ENCODE results near the gene ZEB1. TPM values are rescaled to one million over a fixed set of nuclear protein-coding genes. Genes with fewer than 3 reads are reported as not detected.

Gene ZEB1
- total and polyA plus RNA-seq, 2 of the 8 experiments (the other 6 are each of a cell fraction or from before 2014, with no cell fraction given) = 0.08 to 0.15 TPM

DNA sequence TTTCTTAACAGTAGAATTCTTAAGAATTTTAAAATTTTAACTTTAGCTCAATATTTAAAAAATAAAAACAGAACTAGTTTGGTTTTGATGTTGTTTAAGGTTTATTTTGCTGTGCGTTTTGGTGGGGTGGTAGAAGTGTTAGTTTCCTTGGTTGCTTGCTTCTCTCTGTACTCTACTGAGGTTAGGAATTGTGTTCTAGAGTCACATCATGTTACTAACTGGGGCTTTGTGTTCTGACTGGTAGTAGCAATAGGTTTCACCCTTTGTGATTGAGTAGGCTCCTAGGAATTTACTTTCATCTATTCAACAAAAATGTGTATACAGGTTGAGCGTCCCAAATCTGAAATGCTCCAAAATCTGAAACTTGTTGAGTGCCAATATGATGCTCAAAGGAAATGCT is 99.5 kb downstream of the ZEB1 start (continued):
- TF ChIP-seq, protein P1, sequence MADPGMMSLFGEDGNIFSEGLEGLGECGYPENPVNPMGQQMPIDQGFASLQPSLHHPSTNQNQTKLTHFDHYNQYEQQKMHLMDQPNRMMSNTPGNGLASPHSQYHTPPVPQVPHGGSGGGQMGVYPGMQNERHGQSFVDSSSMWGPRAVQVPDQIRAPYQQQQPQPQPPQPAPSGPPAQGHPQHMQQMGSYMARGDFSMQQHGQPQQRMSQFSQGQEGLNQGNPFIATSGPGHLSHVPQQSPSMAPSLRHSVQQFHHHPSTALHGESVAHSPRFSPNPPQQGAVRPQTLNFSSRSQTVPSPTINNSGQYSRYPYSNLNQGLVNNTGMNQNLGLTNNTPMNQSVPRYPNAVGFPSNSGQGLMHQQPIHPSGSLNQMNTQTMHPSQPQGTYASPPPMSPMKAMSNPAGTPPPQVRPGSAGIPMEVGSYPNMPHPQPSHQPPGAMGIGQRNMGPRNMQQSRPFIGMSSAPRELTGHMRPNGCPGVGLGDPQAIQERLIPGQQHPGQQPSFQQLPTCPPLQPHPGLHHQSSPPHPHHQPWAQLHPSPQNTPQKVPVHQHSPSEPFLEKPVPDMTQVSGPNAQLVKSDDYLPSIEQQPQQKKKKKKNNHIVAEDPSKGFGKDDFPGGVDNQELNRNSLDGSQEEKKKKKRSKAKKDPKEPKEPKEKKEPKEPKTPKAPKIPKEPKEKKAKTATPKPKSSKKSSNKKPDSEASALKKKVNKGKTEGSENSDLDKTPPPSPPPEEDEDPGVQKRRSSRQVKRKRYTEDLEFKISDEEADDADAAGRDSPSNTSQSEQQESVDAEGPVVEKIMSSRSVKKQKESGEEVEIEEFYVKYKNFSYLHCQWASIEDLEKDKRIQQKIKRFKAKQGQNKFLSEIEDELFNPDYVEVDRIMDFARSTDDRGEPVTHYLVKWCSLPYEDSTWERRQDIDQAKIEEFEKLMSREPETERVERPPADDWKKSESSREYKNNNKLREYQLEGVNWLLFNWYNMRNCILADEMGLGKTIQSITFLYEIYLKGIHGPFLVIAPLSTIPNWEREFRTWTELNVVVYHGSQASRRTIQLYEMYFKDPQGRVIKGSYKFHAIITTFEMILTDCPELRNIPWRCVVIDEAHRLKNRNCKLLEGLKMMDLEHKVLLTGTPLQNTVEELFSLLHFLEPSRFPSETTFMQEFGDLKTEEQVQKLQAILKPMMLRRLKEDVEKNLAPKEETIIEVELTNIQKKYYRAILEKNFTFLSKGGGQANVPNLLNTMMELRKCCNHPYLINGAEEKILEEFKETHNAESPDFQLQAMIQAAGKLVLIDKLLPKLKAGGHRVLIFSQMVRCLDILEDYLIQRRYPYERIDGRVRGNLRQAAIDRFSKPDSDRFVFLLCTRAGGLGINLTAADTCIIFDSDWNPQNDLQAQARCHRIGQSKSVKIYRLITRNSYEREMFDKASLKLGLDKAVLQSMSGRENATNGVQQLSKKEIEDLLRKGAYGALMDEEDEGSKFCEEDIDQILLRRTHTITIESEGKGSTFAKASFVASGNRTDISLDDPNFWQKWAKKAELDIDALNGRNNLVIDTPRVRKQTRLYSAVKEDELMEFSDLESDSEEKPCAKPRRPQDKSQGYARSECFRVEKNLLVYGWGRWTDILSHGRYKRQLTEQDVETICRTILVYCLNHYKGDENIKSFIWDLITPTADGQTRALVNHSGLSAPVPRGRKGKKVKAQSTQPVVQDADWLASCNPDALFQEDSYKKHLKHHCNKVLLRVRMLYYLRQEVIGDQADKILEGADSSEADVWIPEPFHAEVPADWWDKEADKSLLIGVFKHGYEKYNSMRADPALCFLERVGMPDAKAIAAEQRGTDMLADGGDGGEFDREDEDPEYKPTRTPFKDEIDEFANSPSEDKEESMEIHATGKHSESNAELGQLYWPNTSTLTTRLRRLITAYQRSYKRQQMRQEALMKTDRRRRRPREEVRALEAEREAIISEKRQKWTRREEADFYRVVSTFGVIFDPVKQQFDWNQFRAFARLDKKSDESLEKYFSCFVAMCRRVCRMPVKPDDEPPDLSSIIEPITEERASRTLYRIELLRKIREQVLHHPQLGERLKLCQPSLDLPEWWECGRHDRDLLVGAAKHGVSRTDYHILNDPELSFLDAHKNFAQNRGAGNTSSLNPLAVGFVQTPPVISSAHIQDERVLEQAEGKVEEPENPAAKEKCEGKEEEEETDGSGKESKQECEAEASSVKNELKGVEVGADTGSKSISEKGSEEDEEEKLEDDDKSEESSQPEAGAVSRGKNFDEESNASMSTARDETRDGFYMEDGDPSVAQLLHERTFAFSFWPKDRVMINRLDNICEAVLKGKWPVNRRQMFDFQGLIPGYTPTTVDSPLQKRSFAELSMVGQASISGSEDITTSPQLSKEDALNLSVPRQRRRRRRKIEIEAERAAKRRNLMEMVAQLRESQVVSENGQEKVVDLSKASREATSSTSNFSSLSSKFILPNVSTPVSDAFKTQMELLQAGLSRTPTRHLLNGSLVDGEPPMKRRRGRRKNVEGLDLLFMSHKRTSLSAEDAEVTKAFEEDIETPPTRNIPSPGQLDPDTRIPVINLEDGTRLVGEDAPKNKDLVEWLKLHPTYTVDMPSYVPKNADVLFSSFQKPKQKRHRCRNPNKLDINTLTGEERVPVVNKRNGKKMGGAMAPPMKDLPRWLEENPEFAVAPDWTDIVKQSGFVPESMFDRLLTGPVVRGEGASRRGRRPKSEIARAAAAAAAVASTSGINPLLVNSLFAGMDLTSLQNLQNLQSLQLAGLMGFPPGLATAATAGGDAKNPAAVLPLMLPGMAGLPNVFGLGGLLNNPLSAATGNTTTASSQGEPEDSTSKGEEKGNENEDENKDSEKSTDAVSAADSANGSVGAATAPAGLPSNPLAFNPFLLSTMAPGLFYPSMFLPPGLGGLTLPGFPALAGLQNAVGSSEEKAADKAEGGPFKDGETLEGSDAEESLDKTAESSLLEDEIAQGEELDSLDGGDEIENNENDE (IDR thresholded peaks at IDR 0.05; ENCODE audit: insufficient replicate concordance, low read length) = no peak
- TF ChIP-seq GTF2F1 (IDR thresholded peaks at IDR 0.05; ENCODE audit: borderline replicate concordance, low read depth, low read length) (no peak), SIN3A (conservative IDR thresholded peaks at IDR 0.05 in 1 of 2, IDR thresholded peaks at IDR 0.05 in 1 of 2; ENCODE audit: low read depth in 1 of 2, low read length in 2 of 2) (no peak), CHD2 (IDR thresholded peaks at IDR 0.05; ENCODE audit: low read length) (no peak)
